Thyroid gland (tissue), 4 donors: ENCODE data around the gene TIMM23.
"Not testable (repeated sequence)": the region's sequence is repeated elsewhere in the genome, so short reads cannot be mapped to it uniquely, and the experiment has no call there.

Experiments
- POLR2A ChIP-seq, 2 donors: fragments of 450-650 bp; IDR thresholded peaks; one replicate each; pipeline ENCODE4 v1.6.1; 2017; ENCODE audit warnings: antibody characterized with exemption in 2 of 2, mild to moderate bottlenecking in 2 of 2, moderate library complexity in 1 of 2
- TF ChIP-seq, protein P1 (sequence below), 6 experiments: fragments of 200-600 bp in 3 of 6; fragments of 450-650 bp in 3 of 6; sonication (generic) in 3 of 6; IDR thresholded peaks; one replicate each; pipeline ENCODE4 v1.5.1; 2016 to 2019; ENCODE audit warnings: antibody characterized with exemption in 6 of 6, mild to moderate bottlenecking in 2 of 6, inconsistent platforms in 1 of 6, moderate library complexity in 1 of 6

DNA sequence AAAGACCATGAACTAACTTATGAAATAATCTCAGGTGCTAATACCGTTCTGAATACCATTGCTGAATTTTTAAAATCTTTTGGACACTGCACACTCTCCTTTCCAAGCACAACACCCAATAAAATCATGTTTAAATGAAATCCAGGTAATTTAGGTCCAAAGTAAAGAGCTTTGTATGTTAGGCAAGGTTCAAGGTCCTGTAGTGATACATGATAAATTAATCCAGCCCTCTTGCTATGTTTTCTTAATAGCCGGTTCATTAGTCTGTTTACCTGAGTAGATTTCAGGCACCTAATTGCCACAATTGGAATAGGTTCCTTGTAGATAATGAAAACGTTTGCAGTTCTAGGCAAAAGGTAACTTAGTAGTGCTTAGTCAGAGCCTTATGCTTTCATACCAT, 13.3 kb downstream of the TIMM23 start:
- not testable (repeated sequence) for TF ChIP-seq POLR2A (IDR thresholded peaks at IDR 0.05)
- TF ChIP-seq, protein P1, sequence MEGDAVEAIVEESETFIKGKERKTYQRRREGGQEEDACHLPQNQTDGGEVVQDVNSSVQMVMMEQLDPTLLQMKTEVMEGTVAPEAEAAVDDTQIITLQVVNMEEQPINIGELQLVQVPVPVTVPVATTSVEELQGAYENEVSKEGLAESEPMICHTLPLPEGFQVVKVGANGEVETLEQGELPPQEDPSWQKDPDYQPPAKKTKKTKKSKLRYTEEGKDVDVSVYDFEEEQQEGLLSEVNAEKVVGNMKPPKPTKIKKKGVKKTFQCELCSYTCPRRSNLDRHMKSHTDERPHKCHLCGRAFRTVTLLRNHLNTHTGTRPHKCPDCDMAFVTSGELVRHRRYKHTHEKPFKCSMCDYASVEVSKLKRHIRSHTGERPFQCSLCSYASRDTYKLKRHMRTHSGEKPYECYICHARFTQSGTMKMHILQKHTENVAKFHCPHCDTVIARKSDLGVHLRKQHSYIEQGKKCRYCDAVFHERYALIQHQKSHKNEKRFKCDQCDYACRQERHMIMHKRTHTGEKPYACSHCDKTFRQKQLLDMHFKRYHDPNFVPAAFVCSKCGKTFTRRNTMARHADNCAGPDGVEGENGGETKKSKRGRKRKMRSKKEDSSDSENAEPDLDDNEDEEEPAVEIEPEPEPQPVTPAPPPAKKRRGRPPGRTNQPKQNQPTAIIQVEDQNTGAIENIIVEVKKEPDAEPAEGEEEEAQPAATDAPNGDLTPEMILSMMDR (IDR thresholded peaks at IDR 0.05) = not testable (repeated sequence)
